ENCODE data around the gene PRTFDC1. TPM values are rescaled to one million over a fixed set of nuclear protein-coding genes. Genes with fewer than 3 reads are reported as not detected.
"Not testable (repeated sequence)": the region's sequence is repeated elsewhere in the genome, so short reads cannot be mapped to it uniquely, and the experiment has no call there.

Gene PRTFDC1
- total and polyA plus RNA-seq, 7 experiments from 2014 or later: 0.13 to 1.7 (median 0.69) TPM

DNA sequence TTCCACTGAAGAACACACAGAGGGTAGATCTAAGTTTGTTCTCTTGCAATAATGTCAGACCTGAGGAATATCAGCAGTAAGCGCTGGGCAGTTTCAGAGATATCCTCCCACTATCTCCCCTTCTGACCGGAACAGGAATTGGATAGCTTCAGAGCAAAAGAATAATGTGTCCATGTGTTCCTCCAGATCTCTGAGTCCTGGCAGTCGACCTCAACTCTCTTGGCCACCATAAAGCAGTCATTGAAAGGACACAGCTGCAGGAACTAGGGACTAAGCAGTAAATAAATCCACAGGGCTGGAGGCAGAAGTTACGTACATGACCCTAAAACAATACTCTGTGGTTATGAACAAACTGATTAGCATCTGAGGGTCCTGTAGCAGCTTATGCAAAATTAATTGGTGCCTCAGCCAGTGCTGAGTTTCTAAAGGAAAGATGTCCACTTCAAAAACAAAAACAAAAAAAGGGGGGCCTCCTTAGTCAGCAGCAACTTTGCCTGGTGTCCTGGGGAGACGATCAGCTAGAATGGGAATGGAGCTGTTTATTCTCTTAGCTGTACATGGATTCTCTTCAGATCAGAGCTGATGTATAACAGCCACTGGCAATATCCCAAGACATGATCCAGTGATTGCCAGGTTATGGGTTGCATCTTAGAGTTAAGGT is 6.4 kb upstream of the PRTFDC1 start:
- no peaks in the 10 kb centered on the region for H3K36me3 ChIP-seq (ENCODE audit: control insufficient read depth in 2 of 3, insufficient read depth in 3 of 3, low read length in 3 of 3)
- no peaks in the 10 kb centered on the region for H3K27me3 ChIP-seq (ENCODE audit: control insufficient read depth in 2 of 2, insufficient read depth in 2 of 2, low read length in 2 of 2)
- H3K4me1 ChIP-seq (ENCODE audit: control insufficient read depth in 2 of 2, insufficient read depth in 2 of 2, low read length in 2 of 2): no peaks in the 10 kb centered on the region
- no peak for DNase-seq
- H3K27ac Mint-ChIP-seq: no peak overlapping the region
- ChIA-PET POLR2A (interaction anchor here (0.5 kb wide), 1 partner anchor 11 kb away, joined by 3 read pairs; no protein-coding TSS in a partner anchor), CTCF (no interaction called here)
- ATAC-seq: no peak
- no peaks in the 10 kb centered on the region for H3K9me3 Mint-ChIP-seq
- peaks cover 0 to 3% (median 0%) of the 10 kb centered on the region in 5 donors for H3K27me3 Mint-ChIP-seq
- H3K36me3 Mint-ChIP-seq: no peaks in the 10 kb centered on the region
- no peak overlapping the region for H3K27ac ChIP-seq (ENCODE audit: low read depth, low read length)
- H3K4me3 ChIP-seq (ENCODE audit: low read length): no peak overlapping the region
- no peaks in the 10 kb centered on the region for H3K9me3 ChIP-seq (ENCODE audit: control insufficient read depth in 2 of 3, low read length in 3 of 3)
- peaks cover 0 to 6% (median 0%) of the 10 kb centered on the region in 7 donors for H3K4me1 Mint-ChIP-seq
- no peak overlapping the region for H3K4me3 Mint-ChIP-seq
- intact Hi-C loops (cut with micrococcal nuclease): no loop called here

DNA sequence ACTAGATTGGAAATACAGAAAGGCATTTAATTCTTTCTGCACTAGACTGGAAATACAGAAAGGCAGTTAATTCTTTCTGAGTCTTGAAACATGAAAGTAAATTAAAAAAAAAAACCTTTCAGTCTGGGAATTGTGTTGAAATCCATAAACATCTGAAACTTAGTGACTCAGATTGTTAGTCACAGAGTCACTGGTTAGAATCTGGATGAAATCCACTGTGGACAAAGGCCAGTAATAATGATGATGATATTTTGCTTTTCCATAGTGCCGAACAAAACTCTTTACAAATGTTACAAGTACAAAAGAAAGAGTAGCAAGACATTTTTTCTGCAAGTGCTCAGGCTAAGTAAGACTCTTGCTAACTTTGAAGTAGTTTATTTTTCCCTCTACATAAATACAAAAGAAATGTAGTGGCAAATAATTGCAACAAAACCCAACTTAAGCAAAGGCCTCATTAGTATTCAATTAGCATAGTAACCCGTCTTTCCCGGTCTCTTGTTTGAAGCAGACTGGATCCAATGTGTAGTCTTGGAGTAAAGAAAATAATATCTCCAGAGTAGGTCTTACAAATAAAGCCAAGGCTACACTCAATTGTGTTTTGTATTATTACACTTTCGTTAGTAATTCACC is 5.8 kb upstream of the PRTFDC1 start:
- intact Hi-C loops (cut with micrococcal nuclease): no loop called here
- DNase-seq: no peak
- POLR2A ChIA-PET: no interaction called here

DNA sequence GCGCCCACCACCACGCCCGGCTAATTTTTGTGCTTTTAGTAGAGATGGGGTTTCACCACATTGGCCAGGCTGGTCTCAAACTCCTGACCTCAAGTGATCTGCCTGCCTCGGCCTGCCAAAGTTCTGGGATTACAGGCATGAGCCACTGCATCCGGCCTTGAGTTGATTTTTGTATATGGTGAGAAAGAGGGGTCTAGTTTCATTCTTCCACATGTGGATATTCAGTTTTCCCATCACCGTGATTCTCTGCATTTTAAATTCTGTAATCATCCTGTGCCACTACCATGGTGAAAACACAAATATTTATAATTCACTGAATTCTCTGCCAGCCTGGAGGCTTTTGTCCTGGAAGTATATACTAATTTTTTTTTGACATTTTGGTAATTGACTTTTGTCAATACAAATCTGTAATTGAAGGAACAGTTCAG is 5.2 kb upstream of the PRTFDC1 start:
- ATAC-seq; intact Hi-C loops (cut with micrococcal nuclease); H3K27me3 ChIP-seq (ENCODE audit: control insufficient read depth in 2 of 2, insufficient read depth in 2 of 2, low read length in 2 of 2); H3K27me3 Mint-ChIP-seq; POLR2A ChIA-PET; DNase-seq; H3K9me3 ChIP-seq (ENCODE audit: control insufficient read depth in 2 of 3, low read length in 3 of 3); H3K36me3 Mint-ChIP-seq; H3K4me3 ChIP-seq (ENCODE audit: low read length); H3K27ac ChIP-seq (ENCODE audit: low read depth, low read length); H3K4me1 ChIP-seq (ENCODE audit: control insufficient read depth in 2 of 2, insufficient read depth in 2 of 2, low read length in 2 of 2); H3K9me3 Mint-ChIP-seq; H3K36me3 ChIP-seq (ENCODE audit: control insufficient read depth in 2 of 3, insufficient read depth in 3 of 3, low read length in 3 of 3); CTCF ChIA-PET; H3K27ac Mint-ChIP-seq; H3K4me3 Mint-ChIP-seq: not testable (repeated sequence)
- peaks cover 0 to 17% (median 9%) of the 10 kb centered on the region in 7 donors for H3K4me1 Mint-ChIP-seq

More for the DNA sequence above, 5.8 kb upstream of the PRTFDC1 start:
- Histone ChIP-seq H3K36me3 (ENCODE audit: control insufficient read depth in 2 of 3, insufficient read depth in 3 of 3, low read length in 3 of 3) (no peaks in the 10 kb centered on the region), H3K27me3 (ENCODE audit: control insufficient read depth in 2 of 2, insufficient read depth in 2 of 2, low read length in 2 of 2) (no peaks in the 10 kb centered on the region), H3K27ac (ENCODE audit: low read depth, low read length) (no peak overlapping the region), H3K4me1 (ENCODE audit: control insufficient read depth in 2 of 2, insufficient read depth in 2 of 2, low read length in 2 of 2) (peaks cover under 1 to 2% of the 10 kb centered on the region in 2 donors), H3K4me3 (ENCODE audit: low read length) (no peak overlapping the region), H3K9me3 (ENCODE audit: control insufficient read depth in 2 of 3, low read length in 3 of 3) (no peaks in the 10 kb centered on the region)
- H3K27me3 Mint-ChIP-seq: peaks cover 0 to 3% (median 0%) of the 10 kb centered on the region in 5 donors
- no peak overlapping the region for H3K27ac Mint-ChIP-seq
- CTCF ChIA-PET: no interaction called here
- H3K4me3 Mint-ChIP-seq: no peak overlapping the region
- H3K36me3 Mint-ChIP-seq: no peaks in the 10 kb centered on the region
- H3K9me3 Mint-ChIP-seq: no peaks in the 10 kb centered on the region
- peaks cover 0 to 12% (median 4%) of the 10 kb centered on the region in 7 donors for H3K4me1 Mint-ChIP-seq
- no peak for ATAC-seq

DNA sequence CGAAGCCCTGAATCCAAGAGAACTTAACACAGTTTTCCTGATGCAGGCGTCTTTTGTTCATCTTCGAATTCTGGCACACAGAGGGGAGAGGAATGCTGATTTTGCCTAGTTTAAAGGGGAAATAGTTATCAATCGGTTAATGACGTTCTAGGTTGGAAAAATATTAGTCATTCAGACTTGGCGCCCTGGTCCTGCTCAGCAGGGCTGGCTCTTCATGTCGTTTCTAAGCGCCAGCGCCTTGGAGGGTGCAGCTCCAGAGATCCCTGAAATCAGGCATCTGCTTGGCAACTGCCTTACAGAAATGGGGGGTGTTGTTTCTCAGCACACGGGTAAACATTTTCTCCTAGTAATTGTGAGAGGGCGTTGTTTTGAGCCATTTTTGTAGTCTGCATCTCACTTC is 1.3 kb upstream of the PRTFDC1 start:
- POLR2A ChIA-PET: interaction anchor here (0.7 to 1.5 kb wide), 4 partner anchors 62 to 331 kb away, joined by 3 read pairs; partner anchors contain the start of gene ENKUR
- Mint-ChIP-seq H3K36me3 (no peaks in the 10 kb centered on the region), H3K27ac (peak overlapping the region; percentile 42 to 87 (median 62)), H3K27me3 (no peaks in the 10 kb centered on the region), H3K4me3 (peak overlapping the region; percentile 76 to 89 (median 85)), H3K4me1 (peaks cover 7 to 28% (median 15%) of the 10 kb centered on the region in 7 donors), H3K9me3 (peaks cover 0 to 1% (median 0%) of the 10 kb centered on the region in 11 donors)
- ATAC-seq (no peak), DNase-seq (no peak)
- Histone ChIP-seq H3K36me3 (ENCODE audit: control insufficient read depth in 2 of 3, insufficient read depth in 3 of 3, low read length in 3 of 3) (no peaks in the 10 kb centered on the region), H3K9me3 (ENCODE audit: control insufficient read depth in 2 of 3, low read length in 3 of 3) (no peaks in the 10 kb centered on the region), H3K4me1 (ENCODE audit: control insufficient read depth in 2 of 2, insufficient read depth in 2 of 2, low read length in 2 of 2) (peaks cover 4 to 6% of the 10 kb centered on the region in 2 donors), H3K27ac (ENCODE audit: low read depth, low read length) (no peak overlapping the region), H3K27me3 (ENCODE audit: control insufficient read depth in 2 of 2, insufficient read depth in 2 of 2, low read length in 2 of 2) (no peaks in the 10 kb centered on the region), H3K4me3 (ENCODE audit: low read length) (no peak overlapping the region)
- CTCF ChIA-PET: interaction anchor here (1.2 to 2.0 kb wide), 3 partner anchors 225 to 332 kb away, joined by 3 to 10 read pairs (median 8); no protein-coding TSS in a partner anchor
- intact Hi-C loops (cut with micrococcal nuclease): loop anchor here (5.0 kb wide), 2 partner anchors 129 to 331 kb away; no protein-coding TSS in a partner anchor

DNA sequence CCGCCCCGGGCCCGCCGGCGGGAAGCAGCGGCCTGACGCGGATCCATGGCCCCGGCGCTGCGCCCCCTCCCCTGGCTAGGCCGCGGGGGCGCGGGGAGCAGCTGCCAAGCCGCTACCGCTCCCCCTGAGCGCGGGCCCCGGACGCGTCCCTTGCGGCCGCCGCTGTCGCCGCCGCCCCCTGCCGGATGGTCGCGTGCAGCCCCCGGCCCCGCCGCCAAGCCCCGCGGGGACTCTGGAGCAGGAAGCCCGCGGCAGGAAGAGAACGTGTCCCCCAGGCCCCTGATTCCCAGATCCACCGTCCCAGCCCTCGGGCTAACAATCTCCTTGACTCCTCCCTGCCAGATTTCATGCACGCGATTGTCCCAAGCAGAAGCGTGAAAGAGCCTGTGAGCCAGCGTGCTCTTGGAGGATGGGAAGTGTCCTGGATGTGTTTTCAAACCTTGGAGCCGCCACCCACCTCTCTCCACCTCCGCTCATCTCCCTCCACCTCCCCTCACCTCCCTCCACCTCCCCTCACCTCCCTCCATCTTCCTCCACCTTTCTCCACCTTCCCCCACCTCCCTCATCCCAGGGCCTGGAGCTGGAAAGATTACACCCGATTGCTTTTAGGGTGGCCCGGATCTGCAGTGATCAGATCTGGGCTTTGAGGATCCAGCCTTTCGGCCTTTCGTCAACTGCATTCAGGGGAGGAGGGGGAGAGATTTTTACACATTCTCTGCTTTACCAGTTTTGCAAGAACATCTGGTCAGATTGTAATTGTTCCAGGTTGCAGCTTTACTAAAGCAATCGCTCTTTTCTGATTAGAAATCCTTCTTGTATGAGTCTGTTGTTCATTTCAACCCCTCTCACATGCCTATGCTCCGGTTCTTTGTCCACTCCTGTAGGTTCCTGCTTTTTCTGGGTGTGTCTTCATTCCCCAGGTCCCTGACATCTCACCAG is 570 bp upstream of the PRTFDC1 start:
- ChIA-PET POLR2A (interaction anchor here (0.6 to 1.5 kb wide), 7 partner anchors 52 to 1514 kb away, joined by 3 read pairs; partner anchors contain the start of genes ARHGAP21 and ENKUR), CTCF (interaction anchor here (0.9 to 2.0 kb wide), 6 partner anchors 20 to 310 kb away, joined by 3 to 10 read pairs (median 5); no protein-coding TSS in a partner anchor)
- DNase-seq: peak; percentile 31 to 66 (median 55)
- Mint-ChIP-seq H3K4me1 (peaks cover 7 to 30% (median 18%) of the 10 kb centered on the region in 7 donors), H3K36me3 (no peaks in the 10 kb centered on the region), H3K27ac (peak overlapping the region; percentile 49 to 91 (median 83)), H3K4me3 (peak overlapping the region; percentile 76 to 89 (median 86)), H3K27me3 (no peaks in the 10 kb centered on the region), H3K9me3 (peaks cover 0 to 1% (median 0%) of the 10 kb centered on the region in 11 donors)
- Histone ChIP-seq H3K27me3 (ENCODE audit: control insufficient read depth in 2 of 2, insufficient read depth in 2 of 2, low read length in 2 of 2) (no peaks in the 10 kb centered on the region), H3K4me1 (ENCODE audit: control insufficient read depth in 2 of 2, insufficient read depth in 2 of 2, low read length in 2 of 2) (peaks cover 4 to 6% of the 10 kb centered on the region in 2 donors), H3K36me3 (ENCODE audit: control insufficient read depth in 2 of 3, insufficient read depth in 3 of 3, low read length in 3 of 3) (no peaks in the 10 kb centered on the region), H3K27ac (ENCODE audit: low read depth, low read length) (peak overlapping the region; percentile 59), H3K4me3 (ENCODE audit: low read length) (peak overlapping the region; percentile 55), H3K9me3 (ENCODE audit: control insufficient read depth in 2 of 3, low read length in 3 of 3) (no peaks in the 10 kb centered on the region)
- peak; percentile 89 for ATAC-seq
- intact Hi-C loops (cut with micrococcal nuclease): loop anchor here (1.0 to 5.0 kb wide), 9 partner anchors 63 to 331 kb away; partner anchors contain the start of genes ENKUR (in 1 of the 2) and THNSL1 (in 1 of the 2)

All from naive thymus-derived CD4-positive, alpha-beta T cell (primary cell).